ENCODE results near the gene BPIFB2.

GRCh38 chr20:32985596-32985995 lies 21.9 kb upstream of the BPIFB2 start:
- no peak for TF ChIP-seq ZBTB7A (IDR thresholded peaks at IDR 0.05; ENCODE audit: low read depth)
- no peak for TF ChIP-seq EP300 (IDR thresholded peaks at IDR 0.05; ENCODE audit: borderline replicate concordance)
- TF ChIP-seq EGR1 (IDR thresholded peaks at IDR 0.05) = no peak
- TF ChIP-seq, protein P1, sequence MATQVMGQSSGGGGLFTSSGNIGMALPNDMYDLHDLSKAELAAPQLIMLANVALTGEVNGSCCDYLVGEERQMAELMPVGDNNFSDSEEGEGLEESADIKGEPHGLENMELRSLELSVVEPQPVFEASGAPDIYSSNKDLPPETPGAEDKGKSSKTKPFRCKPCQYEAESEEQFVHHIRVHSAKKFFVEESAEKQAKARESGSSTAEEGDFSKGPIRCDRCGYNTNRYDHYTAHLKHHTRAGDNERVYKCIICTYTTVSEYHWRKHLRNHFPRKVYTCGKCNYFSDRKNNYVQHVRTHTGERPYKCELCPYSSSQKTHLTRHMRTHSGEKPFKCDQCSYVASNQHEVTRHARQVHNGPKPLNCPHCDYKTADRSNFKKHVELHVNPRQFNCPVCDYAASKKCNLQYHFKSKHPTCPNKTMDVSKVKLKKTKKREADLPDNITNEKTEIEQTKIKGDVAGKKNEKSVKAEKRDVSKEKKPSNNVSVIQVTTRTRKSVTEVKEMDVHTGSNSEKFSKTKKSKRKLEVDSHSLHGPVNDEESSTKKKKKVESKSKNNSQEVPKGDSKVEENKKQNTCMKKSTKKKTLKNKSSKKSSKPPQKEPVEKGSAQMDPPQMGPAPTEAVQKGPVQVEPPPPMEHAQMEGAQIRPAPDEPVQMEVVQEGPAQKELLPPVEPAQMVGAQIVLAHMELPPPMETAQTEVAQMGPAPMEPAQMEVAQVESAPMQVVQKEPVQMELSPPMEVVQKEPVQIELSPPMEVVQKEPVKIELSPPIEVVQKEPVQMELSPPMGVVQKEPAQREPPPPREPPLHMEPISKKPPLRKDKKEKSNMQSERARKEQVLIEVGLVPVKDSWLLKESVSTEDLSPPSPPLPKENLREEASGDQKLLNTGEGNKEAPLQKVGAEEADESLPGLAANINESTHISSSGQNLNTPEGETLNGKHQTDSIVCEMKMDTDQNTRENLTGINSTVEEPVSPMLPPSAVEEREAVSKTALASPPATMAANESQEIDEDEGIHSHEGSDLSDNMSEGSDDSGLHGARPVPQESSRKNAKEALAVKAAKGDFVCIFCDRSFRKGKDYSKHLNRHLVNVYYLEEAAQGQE (IDR thresholded peaks at IDR 0.05; ENCODE audit: low read depth) = no peak
- no peak for TF ChIP-seq NFIC (IDR thresholded peaks at IDR 0.05)
- TF ChIP-seq MAX (IDR thresholded peaks at IDR 0.05) = no peak
- no peak for TF ChIP-seq CEBPB (IDR thresholded peaks at IDR 0.05)
- no peak for TF ChIP-seq RAD21 (IDR thresholded peaks at IDR 0.05; ENCODE audit: low read depth)
- TF ChIP-seq FOXM1 (IDR thresholded peaks at IDR 0.05; ENCODE audit: borderline replicate concordance, low read depth) = no peak
- no peak for TF ChIP-seq TEAD4 (IDR thresholded peaks at IDR 0.05)
- no peak for TF ChIP-seq YY1 (IDR thresholded peaks at IDR 0.05; ENCODE audit: low read depth)
- TF ChIP-seq TAF1 (IDR thresholded peaks at IDR 0.05; ENCODE audit: low read depth) = no peak

Measured in Ishikawa (cell line).